NCI-H748 (cell line): Measurements from ENCODE around the gene PPP1R8.
"Not testable (repeated sequence)": the region's sequence is repeated elsewhere in the genome, so short reads cannot be mapped to it uniquely, and the experiment has no call there.

ENCODE experiments used
- DNase-seq: peaks from one replicate; lab custom pipeline; 2025; ENCODE audit not compliant: unreplicated experiment; lab: John Stamatoyannopoulos, UW

Gene PPP1R8

GRCh38 chr1:27831568-27832410 lies 1.2 kb downstream of the PPP1R8 start:
- DNase-seq, result no peak

- no peak for DNase-seq
These were observed 2.2 kb downstream of the PPP1R8 start for GRCh38 chr1:27832762-27833161.

GRCh38 chr1:27833470-27833869 lies 2.9 kb downstream of the PPP1R8 start:
- no peak for DNase-seq

- DNase-seq, result no peak
These were observed 4.5 kb downstream of the PPP1R8 start for GRCh38 chr1:27835046-27835445.

- no peak for DNase-seq
These were observed 4.9 kb downstream of the PPP1R8 start for GRCh38 chr1:27835501-27835900.

- DNase-seq, result no peak
These were observed 19.4 kb downstream of the PPP1R8 start for GRCh38 chr1:27849951-27850350.

GRCh38 chr1:27855085-27855484 lies 24.5 kb downstream of the PPP1R8 start:
- no peak for DNase-seq

- no peak for DNase-seq
These were observed 26.2 kb downstream of the PPP1R8 start for GRCh38 chr1:27856561-27857343.

GRCh38 chr1:27857552-27857951 lies 27.0 kb downstream of the PPP1R8 start:
- not testable (repeated sequence) for DNase-seq

- DNase-seq, result peak; percentile 64
These were observed 27.7 kb downstream of the PPP1R8 start for GRCh38 chr1:27858072-27858948.

- DNase-seq, result no peak
These were observed 28.5 kb downstream of the PPP1R8 start for GRCh38 chr1:27858949-27859576.

- DNase-seq, result no peak
These were observed 30.9 kb downstream of the PPP1R8 start for GRCh38 chr1:27861436-27861835.

GRCh38 chr1:27862004-27862403 lies 31.4 kb downstream of the PPP1R8 start:
- no peak for DNase-seq

- DNase-seq, result no peak
These were observed 32.3 kb downstream of the PPP1R8 start for GRCh38 chr1:27862671-27863537.

GRCh38 chr1:27863538-27863915 lies 32.9 kb downstream of the PPP1R8 start:
- DNase-seq, result no peak

GRCh38 chr1:27864264-27864895 lies 33.8 kb downstream of the PPP1R8 start:
- no peak for DNase-seq

- no peak for DNase-seq
These were observed 35.2 kb downstream of the PPP1R8 start for GRCh38 chr1:27865821-27866220.

GRCh38 chr1:27868556-27868931 lies 38.0 kb downstream of the PPP1R8 start:
- DNase-seq, result no peak

- DNase-seq, result no peak
These were observed 38.5 kb downstream of the PPP1R8 start for GRCh38 chr1:27868932-27869718.
